H9 (cell line): ENCODE results near the gene ANKRD29. TPM values are rescaled to one million over a fixed set of nuclear protein-coding genes. Genes with fewer than 3 reads are reported as not detected.

Source experiments
- DNase-seq: peaks from one replicate; pipeline ENCODE4 v3.0.0-alpha.2; 2017
- H2AFZ ChIP-seq: one replicate; pipeline ENCODE4 v1.6.1; 2013; ENCODE audit warnings: mild to moderate bottlenecking, low read length, control low read depth, moderate library complexity
- H2AK5ac ChIP-seq: 2 replicates; pipeline ENCODE4 v1.6.1; 2013; ENCODE audit warnings: low read length, control low read depth, mixed read lengths; ENCODE audit not compliant: insufficient read length
- H2BK120ac ChIP-seq: one replicate; pipeline ENCODE4 v1.6.1; 2013; ENCODE audit warnings: low read depth, mild to moderate bottlenecking, low read length, control low read depth, inconsistent platforms; ENCODE audit not compliant: poor library complexity, severe bottlenecking
- H2BK12ac ChIP-seq: 2 replicates; pipeline ENCODE4 v1.6.1; 2013; ENCODE audit warnings: low read length, control low read depth, mixed read lengths, low read depth; ENCODE audit not compliant: insufficient read length
- H2BK15ac ChIP-seq: 2 replicates; pipeline ENCODE4 v1.6.1; 2013; ENCODE audit warnings: low read depth, low read length, control low read depth
- H2BK20ac ChIP-seq: one replicate; pipeline ENCODE4 v1.6.1; 2013; ENCODE audit warnings: low read depth, mild to moderate bottlenecking, low read length, control low read depth, inconsistent platforms; ENCODE audit not compliant: poor library complexity, severe bottlenecking
- H2BK5ac ChIP-seq: 2 replicates; pipeline ENCODE4 v1.6.1; 2013; ENCODE audit warnings: low read length, control low read depth, mixed read lengths; ENCODE audit not compliant: insufficient read length
- H3K14ac ChIP-seq: 2 replicates; pipeline ENCODE4 v1.6.1; 2013; ENCODE audit warnings: low read length, control low read depth; ENCODE audit not compliant: insufficient read depth
- H3K18ac ChIP-seq: 2 replicates; pipeline ENCODE4 v1.6.1; 2013; ENCODE audit warnings: low read depth, mild to moderate bottlenecking, mixed read lengths, low read length, control low read depth; ENCODE audit not compliant: insufficient read length
- H3K23ac ChIP-seq: 2 replicates; pipeline ENCODE4 v1.6.1; 2013; ENCODE audit warnings: low read length, control low read depth, mixed read lengths, low read depth; ENCODE audit not compliant: insufficient read length
- H3K23me2 ChIP-seq: 2 replicates; pipeline ENCODE4 v1.6.1; 2013; ENCODE audit warnings: low read depth, mild to moderate bottlenecking, mixed read lengths, low read length, control low read depth; ENCODE audit not compliant: insufficient read length, poor library complexity, severe bottlenecking
- H3K27ac ChIP-seq: 2 replicates; pipeline ENCODE4 v1.5.1; 2013; ENCODE audit warnings: low read length, control low read depth, mixed read lengths, low read depth; ENCODE audit not compliant: insufficient read length
- H3K27me3 ChIP-seq: 2 replicates; pipeline ENCODE4 v1.6.1; 2013; ENCODE audit warnings: low read length, control low read depth, inconsistent platforms; ENCODE audit not compliant: insufficient read depth
- H3K4ac ChIP-seq: 2 replicates; pipeline ENCODE4 v1.6.1; 2013; ENCODE audit warnings: low read depth, mild to moderate bottlenecking, control low read depth, inconsistent platforms, low read length, moderate library complexity
- H3K4me1 ChIP-seq: 2 replicates; pipeline ENCODE4 v1.6.1; 2013; ENCODE audit warnings: low read length, control low read depth, inconsistent platforms; ENCODE audit not compliant: insufficient read depth
- H3K4me2 ChIP-seq: 2 replicates; pipeline ENCODE4 v1.6.1; 2013; ENCODE audit warnings: low read length, control low read depth, mixed read lengths; ENCODE audit not compliant: insufficient read length, insufficient read depth
- H3K56ac ChIP-seq: 2 replicates; pipeline ENCODE4 v1.6.1; 2013; ENCODE audit warnings: low read depth, mild to moderate bottlenecking, mixed read lengths, low read length, control low read depth; ENCODE audit not compliant: insufficient read length
- H3K79me1 ChIP-seq: 2 replicates; pipeline ENCODE4 v1.6.1; 2013; ENCODE audit warnings: low read depth, mild to moderate bottlenecking, moderate library complexity, low read length, control low read depth, inconsistent platforms; ENCODE audit not compliant: insufficient read depth, poor library complexity, severe bottlenecking
- H3K79me2 ChIP-seq: 2 replicates; pipeline ENCODE4 v1.6.1; 2013; ENCODE audit warnings: low read length, control low read depth, inconsistent platforms; ENCODE audit not compliant: insufficient read depth
- H3K9ac ChIP-seq: 2 replicates; pipeline ENCODE4 v1.6.1; 2013; ENCODE audit warnings: low read length, control low read depth, mixed read lengths; ENCODE audit not compliant: insufficient read length; ENCODE audit errors: extremely low read depth
- H3K9me3 ChIP-seq: one replicate; pipeline ENCODE4 v1.6.1; 2013; ENCODE audit warnings: low read depth, low read length, inconsistent platforms; ENCODE audit not compliant: control insufficient read depth
- H3T11ph ChIP-seq: one replicate; pipeline ENCODE4 v1.6.1; 2013; ENCODE audit warnings: mild to moderate bottlenecking, low read length, control low read depth, inconsistent platforms
- H4K20me1 ChIP-seq: one replicate; pipeline ENCODE4 v1.6.1; 2013; ENCODE audit not compliant: control insufficient read depth, insufficient read length, insufficient read depth
- H4K5ac ChIP-seq: 2 replicates; pipeline ENCODE4 v1.6.1; 2013; ENCODE audit warnings: low read depth, mild to moderate bottlenecking, mixed read lengths, low read length, control low read depth; ENCODE audit not compliant: insufficient read length
- H4K8ac ChIP-seq: replicated peaks from 2 replicates; pipeline ENCODE4 v1.6.1; 2013; ENCODE audit warnings: low read length, control low read depth, mixed read lengths, low read depth; ENCODE audit not compliant: insufficient read length
- H4K91ac ChIP-seq: 2 replicates; pipeline ENCODE4 v1.6.1; 2013; ENCODE audit warnings: low read depth, mild to moderate bottlenecking, moderate library complexity, mixed read lengths, low read length, control low read depth; ENCODE audit not compliant: insufficient read length
- H3K27ac Mint-ChIP-seq, 3 experiments: 2 replicates in 2 of 3; 3 replicates in 1 of 3; pipeline ENCODE4 v1.8.0; 2020 to 2021; ENCODE audit warnings: mixed read lengths in 3 of 3, mild to moderate bottlenecking in 1 of 3, moderate library complexity in 1 of 3
- H3K27me3 Mint-ChIP-seq: 2 replicates; pipeline ENCODE4 v1.8.0; 2021; ENCODE audit warnings: low read depth, mild to moderate bottlenecking, moderate library complexity, mixed read lengths
- H3K36me3 Mint-ChIP-seq, 3 experiments: 2 replicates in 2 of 3; 3 replicates in 1 of 3; pipeline ENCODE4 v1.8.0; 2020 to 2021; ENCODE audit warnings: low read depth in 3 of 3, mixed read lengths in 3 of 3; ENCODE audit not compliant: insufficient read depth in 1 of 3
- H3K4me1 Mint-ChIP-seq, 2 experiments: 2 replicates each; pipeline ENCODE4 v1.8.0; 2020; ENCODE audit warnings: mixed read lengths in 2 of 2
- H3K4me3 Mint-ChIP-seq, 2 experiments: 2 replicates in 1 of 2; 3 replicates in 1 of 2; pipeline ENCODE4 v1.8.0; 2020 to 2021; ENCODE audit warnings: mild to moderate bottlenecking in 2 of 2, mixed read lengths in 2 of 2, moderate library complexity in 1 of 2
- H3K9me3 Mint-ChIP-seq, 2 experiments: 2 replicates in 1 of 2; 3 replicates in 1 of 2; pipeline ENCODE4 v1.8.0; 2020; ENCODE audit warnings: mild to moderate bottlenecking in 2 of 2, mixed read lengths in 2 of 2, moderate library complexity in 1 of 2
- CTCF ChIP-seq: fragments of 200-600 bp; sonication (generic); conservative IDR thresholded peaks from 3 replicates; pipeline ENCODE4 v1.8.0; 2021; ENCODE audit warnings: antibody characterized with exemption, mild to moderate bottlenecking
- WGBS: extraction: QIAGEN DNeasy Blood & Tissue Kit; methylation state at CpG from one replicate; pipeline ENCODE4 v1.1.7; 2013; ENCODE audit warnings: missing lambda C conversion rate, low lambda C conversion rate, mixed read lengths; ENCODE audit not compliant: insufficient read length; ENCODE audit errors: extremely low coverage; 5-methylcytosine and 5-hydroxymethylcytosine counted together
- total RNA-seq: library from RNA; stranded (reverse); gene quantifications from 2 replicates; pipeline ENCODE4 v1.2.1, GENCODE V29; 2021

ANKRD29 gene
- total RNA-seq, 1 experiment from 2014 or later = 2.1 TPM

- no peak overlapping the region for H3K27ac Mint-ChIP-seq
- H3K9me3 Mint-ChIP-seq = no peaks in the 10 kb centered on the region
- H3K4me1 Mint-ChIP-seq = peaks cover 5 to 8% of the 10 kb centered on the region in 2 experiments; a peak in 3 of 4 replicates
- Histone ChIP-seq H3K18ac (no peak overlapping the region), H4K5ac (no peak overlapping the region), H3K4me1 (peaks cover 2% of the 10 kb centered on the region; the same call in 1 of the 2 replicates), H3K27me3 (no peaks in the 10 kb centered on the region), H3K4ac (no peak overlapping the region), H2BK12ac (no peak overlapping the region), H3T11ph (no peak overlapping the region), H3K79me2 (no peaks in the 10 kb centered on the region), H3K23ac (no peak overlapping the region), H3K9me3 (no peaks in the 10 kb centered on the region), H3K9ac (no peak overlapping the region), H2AK5ac (no peak overlapping the region), H3K56ac (no peak overlapping the region), H3K4me2 (no peak overlapping the region), H3K23me2 (no peaks in the 10 kb centered on the region), H2AFZ (no peak overlapping the region), H2BK5ac (no peak overlapping the region), H2BK20ac (no peak overlapping the region), H4K8ac (no peak overlapping the region), H2BK15ac (no peak overlapping the region), H3K14ac (no peak overlapping the region), H4K91ac (no peak overlapping the region), H3K27ac (no peak overlapping the region), H3K79me1 (no peaks in the 10 kb centered on the region), H4K20me1 (no peaks in the 10 kb centered on the region), H2BK120ac (no peak overlapping the region)
- DNase-seq = no peak
- no CpG with 5 or more reads among the region's 5 CpGs for WGBS
- H3K36me3 Mint-ChIP-seq = peaks cover 14 to 44% (median 42%) of the 10 kb centered on the region in 3 experiments; a peak in 6 of 7 replicates
- H3K27me3 Mint-ChIP-seq = no peaks in the 10 kb centered on the region
- no peak overlapping the region for H3K4me3 Mint-ChIP-seq
- TF ChIP-seq CTCF = no peak
These were observed 93.2 kb downstream of the ANKRD29 start for GRCh38 chr18:23569299-23570063.
